Stimulated activated naive CD8-positive, alpha-beta T cell treated with anti-CD3 and anti-CD28 coated beads, Interleukin-15, Interleukin-2, amounts not matched to agents 100 ng/mL and 50 ng/mL, for 24 hours (primary cell): ENCODE measurements around the gene KLF16.
A peak's percentile ranks its signal among the peaks of the same experiment; 100 is the strongest.

ENCODE experiments used
- H3K27ac Mint-ChIP-seq: one replicate; pipeline ENCODE4 v1.8.0; 2021; ENCODE audit warnings: mild to moderate bottlenecking, mixed read lengths
- H3K27me3 Mint-ChIP-seq: one replicate; pipeline ENCODE4 v1.8.0; 2021; ENCODE audit warnings: mixed read lengths
- H3K36me3 Mint-ChIP-seq: one replicate; pipeline ENCODE4 v1.8.0; 2021; ENCODE audit warnings: low read depth, mixed read lengths
- H3K4me1 Mint-ChIP-seq: one replicate; pipeline ENCODE4 v1.8.0; 2021; ENCODE audit warnings: low read depth, mixed read lengths
- H3K4me3 Mint-ChIP-seq: one replicate; pipeline ENCODE4 v1.8.0; 2021; ENCODE audit warnings: mild to moderate bottlenecking, mixed read lengths
- H3K9me3 Mint-ChIP-seq: one replicate; pipeline ENCODE4 v1.8.0; 2021; ENCODE audit warnings: mixed read lengths

Gene KLF16

GRCh38 chr19:1848399-1849131, 14.8 kb downstream of the KLF16 start, which contains the start of gene REXO1:
Gene REXO1, minus strand, starts transcription at chr19:1848483. Its CDS starts 125 bp downstream, at chr19:1848358.
- Mint-ChIP-seq H3K4me1 (peaks cover 71% of the 10 kb centered on the region), H3K9me3 (no peaks in the 10 kb centered on the region), H3K27me3 (no peaks in the 10 kb centered on the region), H3K27ac (peak within 1 kb of the TSS; percentile 96), H3K36me3 (peaks cover 6% of the 10 kb centered on the region), H3K4me3 (peak within 1 kb of the TSS; percentile 95)

- peaks cover 6% of the 10 kb centered on the region for H3K36me3 Mint-ChIP-seq
- no peaks in the 10 kb centered on the region for H3K9me3 Mint-ChIP-seq
- H3K27ac Mint-ChIP-seq = peak overlapping the region; percentile 96
- H3K4me3 Mint-ChIP-seq = peak overlapping the region; percentile 95
- peaks cover 67% of the 10 kb centered on the region for H3K4me1 Mint-ChIP-seq
- no peaks in the 10 kb centered on the region for H3K27me3 Mint-ChIP-seq
These were observed 15.5 kb downstream of the KLF16 start for GRCh38 chr19:1847684-1848398.

- H3K27ac Mint-ChIP-seq = peak overlapping the region; percentile 96
- peaks cover 6% of the 10 kb centered on the region for H3K36me3 Mint-ChIP-seq
- H3K9me3 Mint-ChIP-seq = no peaks in the 10 kb centered on the region
- H3K4me1 Mint-ChIP-seq = peaks cover 63% of the 10 kb centered on the region
- H3K4me3 Mint-ChIP-seq = peak overlapping the region; percentile 95
- no peaks in the 10 kb centered on the region for H3K27me3 Mint-ChIP-seq
These were observed 16.1 kb downstream of the KLF16 start for GRCh38 chr19:1847348-1847683.

- Mint-ChIP-seq H3K36me3 (peaks cover 6% of the 10 kb centered on the region), H3K27me3 (no peaks in the 10 kb centered on the region), H3K4me1 (peaks cover 62% of the 10 kb centered on the region), H3K9me3 (no peaks in the 10 kb centered on the region), H3K27ac (peak overlapping the region; percentile 96), H3K4me3 (peak overlapping the region; percentile 95)
These were observed 16.7 kb downstream of the KLF16 start for GRCh38 chr19:1846517-1847204.

GRCh38 chr19:1845642-1846041, 17.7 kb downstream of the KLF16 start:
- Mint-ChIP-seq H3K9me3 (no peaks in the 10 kb centered on the region), H3K27me3 (no peaks in the 10 kb centered on the region), H3K4me3 (no peak overlapping the region), H3K27ac (no peak overlapping the region), H3K36me3 (peaks cover 6% of the 10 kb centered on the region), H3K4me1 (peaks cover 60% of the 10 kb centered on the region)

GRCh38 chr19:1845125-1845515, 18.3 kb downstream of the KLF16 start:
- H3K27ac Mint-ChIP-seq = no peak overlapping the region
- H3K4me1 Mint-ChIP-seq = peaks cover 60% of the 10 kb centered on the region
- H3K9me3 Mint-ChIP-seq = no peaks in the 10 kb centered on the region
- no peak overlapping the region for H3K4me3 Mint-ChIP-seq
- H3K27me3 Mint-ChIP-seq = no peaks in the 10 kb centered on the region
- H3K36me3 Mint-ChIP-seq = peaks cover 6% of the 10 kb centered on the region

GRCh38 chr19:1844513-1845124, 18.8 kb downstream of the KLF16 start:
- peaks cover 57% of the 10 kb centered on the region for H3K4me1 Mint-ChIP-seq
- H3K27me3 Mint-ChIP-seq = no peaks in the 10 kb centered on the region
- no peak overlapping the region for H3K4me3 Mint-ChIP-seq
- H3K27ac Mint-ChIP-seq = no peak overlapping the region
- no peaks in the 10 kb centered on the region for H3K9me3 Mint-ChIP-seq
- peaks cover 6% of the 10 kb centered on the region for H3K36me3 Mint-ChIP-seq

GRCh38 chr19:1843646-1844394, 19.6 kb downstream of the KLF16 start:
- H3K27me3 Mint-ChIP-seq = no peaks in the 10 kb centered on the region
- H3K4me1 Mint-ChIP-seq = peaks cover 50% of the 10 kb centered on the region
- H3K36me3 Mint-ChIP-seq = peaks cover 6% of the 10 kb centered on the region
- no peak overlapping the region for H3K27ac Mint-ChIP-seq
- no peaks in the 10 kb centered on the region for H3K9me3 Mint-ChIP-seq
- no peak overlapping the region for H3K4me3 Mint-ChIP-seq

- Mint-ChIP-seq H3K27me3 (no peaks in the 10 kb centered on the region), H3K4me1 (peaks cover 47% of the 10 kb centered on the region), H3K4me3 (no peak overlapping the region), H3K36me3 (peaks cover 6% of the 10 kb centered on the region), H3K27ac (no peak overlapping the region), H3K9me3 (no peaks in the 10 kb centered on the region)
These were observed 20.3 kb downstream of the KLF16 start for GRCh38 chr19:1843116-1843515.

GRCh38 chr19:1841209-1841924, 22.0 kb downstream of the KLF16 start:
- Mint-ChIP-seq H3K4me1 (peaks cover 35% of the 10 kb centered on the region), H3K27ac (peak overlapping the region; percentile 37), H3K36me3 (no peaks in the 10 kb centered on the region)

GRCh38 chr19:1840541-1841115, 22.8 kb downstream of the KLF16 start:
- Mint-ChIP-seq H3K4me1 (peaks cover 28% of the 10 kb centered on the region), H3K9me3 (no peaks in the 10 kb centered on the region), H3K27ac (no peak overlapping the region), H3K4me3 (no peak overlapping the region), H3K36me3 (no peaks in the 10 kb centered on the region), H3K27me3 (no peaks in the 10 kb centered on the region)

More at GRCh38 chr19:1841209-1841924, 22.0 kb downstream of the KLF16 start:
- Mint-ChIP-seq H3K4me3 (no peak overlapping the region), H3K27me3 (no peaks in the 10 kb centered on the region), H3K9me3 (no peaks in the 10 kb centered on the region)

- no peak overlapping the region for H3K27ac Mint-ChIP-seq
- H3K9me3 Mint-ChIP-seq = no peaks in the 10 kb centered on the region
- no peaks in the 10 kb centered on the region for H3K36me3 Mint-ChIP-seq
- H3K4me3 Mint-ChIP-seq = no peak overlapping the region
- H3K27me3 Mint-ChIP-seq = no peaks in the 10 kb centered on the region
- peaks cover 26% of the 10 kb centered on the region for H3K4me1 Mint-ChIP-seq
These were observed 23.5 kb downstream of the KLF16 start for GRCh38 chr19:1839658-1840540.

- H3K4me1 Mint-ChIP-seq = peaks cover 13% of the 10 kb centered on the region
These were observed 25.7 kb downstream of the KLF16 start for GRCh38 chr19:1837625-1838105.

More at GRCh38 chr19:1837625-1838105, 25.7 kb downstream of the KLF16 start:
- no peaks in the 10 kb centered on the region for H3K9me3 Mint-ChIP-seq
- H3K4me3 Mint-ChIP-seq = no peak overlapping the region
- H3K27me3 Mint-ChIP-seq = no peaks in the 10 kb centered on the region
- H3K27ac Mint-ChIP-seq = no peak overlapping the region
- H3K36me3 Mint-ChIP-seq = no peaks in the 10 kb centered on the region
